Chondrocyte (in vitro differentiated cells): ENCODE measurements around the gene MX1. TPM values are rescaled to one million over a fixed set of nuclear protein-coding genes. Genes with fewer than 3 reads are reported as not detected.
"Not testable (repeated sequence)": the region's sequence is repeated elsewhere in the genome, so short reads cannot be mapped to it uniquely, and the experiment has no call there.

ENCODE experiments used
- DNase-seq: peaks from one replicate; pipeline ENCODE4 v3.0.0; 2021; ENCODE audit warnings: mixed read lengths, low spot score
- H3K27ac Mint-ChIP-seq: one replicate; pipeline ENCODE4 v1.8.0; 2021; ENCODE audit warnings: mild to moderate bottlenecking, moderate library complexity, mixed read lengths; ENCODE audit not compliant: unreplicated experiment
- H3K27me3 Mint-ChIP-seq: 2 replicates; pipeline ENCODE4 v1.8.0; 2021; ENCODE audit warnings: low read depth, mixed read lengths
- H3K36me3 Mint-ChIP-seq: 2 replicates; pipeline ENCODE4 v1.8.0; 2021; ENCODE audit warnings: low read depth, mixed read lengths
- H3K4me1 Mint-ChIP-seq: 2 replicates; pipeline ENCODE4 v1.8.0; 2021; ENCODE audit warnings: low read depth, mild to moderate bottlenecking, mixed read lengths
- H3K4me3 Mint-ChIP-seq: one replicate; pipeline ENCODE4 v1.8.0; 2021; ENCODE audit warnings: mild to moderate bottlenecking, moderate library complexity, mixed read lengths; ENCODE audit not compliant: unreplicated experiment
- H3K9me3 Mint-ChIP-seq: 2 replicates; pipeline ENCODE4 v1.8.0; 2021; ENCODE audit warnings: low read depth, mixed read lengths
- CTCF ChIP-seq: fragments of 200-600 bp; sonication (generic); IDR thresholded peaks from 2 replicates; pipeline ENCODE4 v1.5.0; 2021; ENCODE audit warnings: antibody characterized with exemption, mild to moderate bottlenecking, moderate library complexity
- total RNA-seq: library from RNA; stranded (reverse); gene quantifications from 3 replicates; pipeline ENCODE4 v1.2.1, GENCODE V29; 2021

Gene MX1
- total RNA-seq, 1 donor from 2014 or later, result 1.2 TPM

- H3K36me3 Mint-ChIP-seq, result peaks cover 1% of the 10 kb centered on the region
- no peaks in the 10 kb centered on the region for H3K9me3 Mint-ChIP-seq
Measured at GRCh38 chr21:41406340-41406739, 19.7 kb upstream of the MX1 start.

GRCh38 chr21:41407541-41408460 is 18.2 kb upstream of the MX1 start:
- TF ChIP-seq CTCF, result no peak

More at GRCh38 chr21:41406340-41406739, 19.7 kb upstream of the MX1 start:
- peaks cover 36% of the 10 kb centered on the region for H3K27me3 Mint-ChIP-seq
- H3K27ac Mint-ChIP-seq, result no peak overlapping the region
- no peak overlapping the region for H3K4me3 Mint-ChIP-seq
- no peak for DNase-seq
- H3K4me1 Mint-ChIP-seq, result peaks cover 13% of the 10 kb centered on the region
- no peak for TF ChIP-seq CTCF

DNA sequence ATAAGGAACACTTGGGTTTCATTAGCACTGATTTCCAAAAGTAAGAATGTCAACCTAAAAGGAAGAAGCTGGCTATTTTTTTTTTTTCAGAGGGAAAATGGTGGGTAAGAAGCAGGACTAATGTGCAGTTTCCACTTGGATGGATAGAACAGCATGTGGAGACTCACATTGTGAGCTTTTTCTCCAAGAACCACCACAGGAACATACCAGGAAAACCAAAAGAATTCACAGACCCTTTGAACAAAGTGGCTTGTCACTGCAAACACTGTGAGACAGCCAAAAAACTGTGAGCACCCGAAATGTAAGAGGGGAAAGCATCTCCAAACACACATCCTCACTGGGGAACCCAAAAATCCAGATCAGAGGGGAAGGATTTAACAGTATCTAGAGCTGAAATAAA is 15.7 kb upstream of the MX1 start:
- no peak for TF ChIP-seq CTCF
- H3K4me3 Mint-ChIP-seq, result no peak overlapping the region
- no peaks in the 10 kb centered on the region for H3K36me3 Mint-ChIP-seq
- H3K27me3 Mint-ChIP-seq, result peaks cover 37% of the 10 kb centered on the region
- DNase-seq, result no peak
- peaks cover 7% of the 10 kb centered on the region for H3K9me3 Mint-ChIP-seq
- H3K27ac Mint-ChIP-seq, result no peak overlapping the region
- H3K4me1 Mint-ChIP-seq, result peaks cover 19% of the 10 kb centered on the region

More at GRCh38 chr21:41407541-41408460, 18.2 kb upstream of the MX1 start:
- peaks cover 25% of the 10 kb centered on the region for H3K27me3 Mint-ChIP-seq
- no peak for DNase-seq
- no peaks in the 10 kb centered on the region for H3K9me3 Mint-ChIP-seq
- H3K27ac Mint-ChIP-seq, result no peak overlapping the region
- H3K36me3 Mint-ChIP-seq, result no peaks in the 10 kb centered on the region
- peaks cover 19% of the 10 kb centered on the region for H3K4me1 Mint-ChIP-seq
- no peak overlapping the region for H3K4me3 Mint-ChIP-seq

DNA sequence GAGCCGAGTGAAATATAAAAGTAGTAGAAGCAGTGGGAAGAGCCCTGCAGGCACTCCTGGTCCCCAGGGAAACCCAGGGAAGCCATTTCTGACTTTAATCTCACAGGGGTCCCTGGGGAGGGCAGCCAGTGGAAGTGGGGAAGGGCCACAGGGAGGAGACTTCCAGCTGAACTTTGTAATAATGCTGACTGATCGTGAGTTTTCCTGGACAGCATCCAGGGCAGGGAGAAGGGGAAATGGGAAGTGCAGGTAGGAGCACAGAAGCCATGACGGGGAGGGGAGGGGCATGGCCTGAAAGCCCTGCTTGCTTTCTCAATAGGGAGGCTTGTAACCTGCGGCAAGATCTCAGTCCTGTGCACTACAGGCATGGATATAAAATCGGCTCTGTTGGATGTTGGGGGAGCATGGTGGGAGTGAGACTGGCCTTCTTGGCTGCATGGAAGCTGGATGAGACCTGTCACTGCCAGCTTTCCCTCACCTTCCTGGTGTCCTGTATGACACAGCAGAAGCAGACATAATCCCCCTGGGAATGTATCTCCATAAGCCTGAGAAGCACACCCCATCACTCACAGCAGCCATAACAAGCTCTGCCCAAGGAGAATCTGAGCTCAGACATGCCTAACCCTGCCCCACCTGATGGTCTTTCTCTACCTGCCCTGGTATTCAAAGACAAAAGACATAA is 15.1 kb upstream of the MX1 start:
- Mint-ChIP-seq H3K4me3 (no peak overlapping the region), H3K9me3 (peaks cover 13% of the 10 kb centered on the region), H3K27ac (no peak overlapping the region), H3K4me1 (peaks cover 19% of the 10 kb centered on the region), H3K27me3 (peaks cover 37% of the 10 kb centered on the region), H3K36me3 (no peaks in the 10 kb centered on the region)
- no peak for DNase-seq
- TF ChIP-seq CTCF, result no peak

DNA sequence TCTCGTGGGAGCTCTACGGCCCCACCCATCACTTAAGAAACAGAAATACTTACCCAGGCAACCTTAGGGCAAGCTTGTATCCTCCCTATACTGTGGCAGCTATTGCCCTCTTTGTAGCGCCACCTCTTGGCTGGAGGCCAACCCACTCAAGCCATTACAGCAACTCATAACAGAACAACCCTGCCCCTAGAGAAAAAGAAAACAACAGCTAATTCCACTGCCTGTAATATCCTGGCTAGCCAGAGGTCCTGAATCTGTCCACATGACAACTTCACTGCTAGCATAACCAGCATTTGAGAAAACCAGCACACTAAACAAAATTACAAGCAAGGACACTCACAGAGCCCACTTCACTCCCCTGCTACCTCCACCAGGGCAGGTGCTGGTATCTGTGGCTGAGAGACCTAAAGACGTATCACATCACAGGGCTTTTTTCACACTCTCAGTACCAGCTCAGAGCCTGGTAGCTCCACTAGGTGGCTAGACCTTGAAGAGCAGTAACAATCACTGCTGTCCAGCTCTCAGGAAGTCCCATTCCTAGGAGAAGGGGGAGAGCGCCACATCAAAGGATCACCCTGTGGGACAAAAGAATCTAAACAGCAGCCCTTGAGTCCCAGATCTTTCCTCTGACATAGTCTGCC is 14.5 kb upstream of the MX1 start:
- H3K4me1 Mint-ChIP-seq, result peaks cover 19% of the 10 kb centered on the region
- H3K36me3 Mint-ChIP-seq, result no peaks in the 10 kb centered on the region
- peaks cover 17% of the 10 kb centered on the region for H3K9me3 Mint-ChIP-seq
- peak overlapping the region; percentile 27 for H3K27ac Mint-ChIP-seq
- peaks cover 33% of the 10 kb centered on the region for H3K27me3 Mint-ChIP-seq
- no peak overlapping the region for H3K4me3 Mint-ChIP-seq
- TF ChIP-seq CTCF, result peak; percentile 62
- no peak for DNase-seq

DNA sequence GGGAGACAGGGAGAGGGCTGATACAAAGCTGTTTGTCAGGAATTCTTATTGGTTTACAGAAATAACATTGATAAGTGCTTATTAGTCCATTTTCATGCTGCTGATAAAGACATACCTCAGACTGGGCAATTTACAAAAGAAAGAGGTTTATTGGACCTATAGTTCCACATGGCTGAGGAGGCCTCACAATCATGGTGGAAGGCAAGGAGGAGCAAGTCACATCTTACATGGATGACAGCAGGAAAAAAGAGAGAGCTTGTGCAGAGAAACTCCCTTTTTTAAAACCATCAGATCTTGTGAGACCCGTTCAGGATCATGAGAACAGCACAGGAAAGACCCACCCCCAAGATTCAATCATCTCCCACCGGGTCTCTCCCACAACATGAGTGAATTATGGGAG is 8.5 kb upstream of the MX1 start:
- not testable (repeated sequence) for H3K36me3 Mint-ChIP-seq, H3K27ac Mint-ChIP-seq, DNase-seq, H3K4me3 Mint-ChIP-seq
- peaks cover 17% of the 10 kb centered on the region for H3K9me3 Mint-ChIP-seq
- H3K27me3 Mint-ChIP-seq, result peaks cover 15% of the 10 kb centered on the region
- peaks cover 13% of the 10 kb centered on the region for H3K4me1 Mint-ChIP-seq
